Astrocyte (in vitro differentiated cells and primary cell): ENCODE data around the gene IDH2. TPM values are rescaled to one million over a fixed set of nuclear protein-coding genes. Genes with fewer than 3 reads are reported as not detected.

Experiments
- DNase-seq: peaks from one replicate; pipeline ENCODE4 v3.0.0-alpha.2; 2010; ENCODE audit warnings: low read depth
- FAIRE-seq: peaks from 2 replicates; lab custom pipeline; 2011; peaks lifted over from hg19 to GRCh38; lab: Jason Lieb, UNC
- H2AFZ ChIP-seq: 2 replicates; pipeline ENCODE4 v1.6.0; 2012; ENCODE audit warnings: low read depth, low read length, inconsistent platforms
- H3K27ac ChIP-seq: 2 replicates; pipeline ENCODE4 v1.5.1; 2011; ENCODE audit warnings: low read depth, low read length, inconsistent platforms
- H3K27me3 ChIP-seq: 2 replicates; pipeline ENCODE4 v1.6.0; 2011; ENCODE audit warnings: low read length, inconsistent platforms; ENCODE audit not compliant: insufficient read depth
- H3K36me3 ChIP-seq: 2 replicates; pipeline ENCODE4 v1.5.1; 2011; ENCODE audit warnings: low read length, inconsistent platforms; ENCODE audit not compliant: insufficient read depth
- H3K4me1 ChIP-seq: 2 replicates; pipeline ENCODE4 v1.5.1; 2011; ENCODE audit warnings: low read length, inconsistent platforms; ENCODE audit not compliant: insufficient read depth
- H3K4me2 ChIP-seq: 2 replicates; pipeline ENCODE4 v1.6.0; 2012; ENCODE audit warnings: low read length, inconsistent platforms
- H3K4me3 ChIP-seq: 2 replicates; pipeline ENCODE4 v1.5.1; 2011; ENCODE audit warnings: low read depth, mild to moderate bottlenecking, low read length, inconsistent platforms; ENCODE audit not compliant: insufficient read depth
- H3K79me2 ChIP-seq: 2 replicates; pipeline ENCODE4 v1.6.0; 2012; ENCODE audit warnings: mild to moderate bottlenecking, low read length, inconsistent platforms; ENCODE audit not compliant: insufficient read depth
- H3K9ac ChIP-seq: 2 replicates; pipeline ENCODE4 v1.6.0; 2012; ENCODE audit warnings: mild to moderate bottlenecking, low read length, inconsistent platforms
- H3K9me3 ChIP-seq: 2 replicates; pipeline ENCODE4 v1.5.1; 2012; ENCODE audit warnings: low read depth, mild to moderate bottlenecking, low read length, inconsistent platforms; ENCODE audit not compliant: insufficient read depth
- H4K20me1 ChIP-seq: 2 replicates; pipeline ENCODE4 v1.6.0; 2012; ENCODE audit warnings: low read length, inconsistent platforms; ENCODE audit not compliant: insufficient read depth
- H3K27ac Mint-ChIP-seq: one replicate; pipeline ENCODE4 v1.8.0; 2021; ENCODE audit warnings: mild to moderate bottlenecking, mixed read lengths; ENCODE audit not compliant: unreplicated experiment
- H3K27me3 Mint-ChIP-seq: one replicate; pipeline ENCODE4 v1.8.0; 2021; ENCODE audit warnings: low read depth, mixed read lengths; ENCODE audit not compliant: unreplicated experiment
- H3K36me3 Mint-ChIP-seq: one replicate; pipeline ENCODE4 v1.8.0; 2021; ENCODE audit warnings: low read depth, mixed read lengths; ENCODE audit not compliant: unreplicated experiment
- H3K4me1 Mint-ChIP-seq: one replicate; pipeline ENCODE4 v1.8.0; 2021; ENCODE audit warnings: low read depth, mixed read lengths; ENCODE audit not compliant: unreplicated experiment
- H3K4me3 Mint-ChIP-seq: one replicate; pipeline ENCODE4 v1.8.0; 2021; ENCODE audit warnings: mild to moderate bottlenecking, moderate library complexity, mixed read lengths; ENCODE audit not compliant: unreplicated experiment
- H3K9me3 Mint-ChIP-seq: one replicate; pipeline ENCODE4 v1.8.0; 2021; ENCODE audit warnings: mild to moderate bottlenecking, mixed read lengths; ENCODE audit not compliant: unreplicated experiment
- EZH2 ChIP-seq: IDR thresholded peaks from 2 replicates; pipeline ENCODE4 v1.6.1; 2012; ENCODE audit warnings: mild to moderate bottlenecking, low read length, inconsistent platforms; ENCODE audit not compliant: insufficient read depth
- total RNA-seq: library from RNA; stranded (reverse); gene quantifications from 2 replicates; pipeline ENCODE4 v1.2.1, GENCODE V29; 2021
- TF ChIP-seq, protein P1 (sequence below): IDR thresholded peaks from 2 replicates; pipeline ENCODE4 v1.5.1; 2011; ENCODE audit warnings: low read depth, mild to moderate bottlenecking, inconsistent platforms, low read length, moderate library complexity; ENCODE audit not compliant: insufficient read depth

IDH2 gene
- total RNA-seq, 1 donor from 2014 or later, result 76.6 TPM

DNA sequence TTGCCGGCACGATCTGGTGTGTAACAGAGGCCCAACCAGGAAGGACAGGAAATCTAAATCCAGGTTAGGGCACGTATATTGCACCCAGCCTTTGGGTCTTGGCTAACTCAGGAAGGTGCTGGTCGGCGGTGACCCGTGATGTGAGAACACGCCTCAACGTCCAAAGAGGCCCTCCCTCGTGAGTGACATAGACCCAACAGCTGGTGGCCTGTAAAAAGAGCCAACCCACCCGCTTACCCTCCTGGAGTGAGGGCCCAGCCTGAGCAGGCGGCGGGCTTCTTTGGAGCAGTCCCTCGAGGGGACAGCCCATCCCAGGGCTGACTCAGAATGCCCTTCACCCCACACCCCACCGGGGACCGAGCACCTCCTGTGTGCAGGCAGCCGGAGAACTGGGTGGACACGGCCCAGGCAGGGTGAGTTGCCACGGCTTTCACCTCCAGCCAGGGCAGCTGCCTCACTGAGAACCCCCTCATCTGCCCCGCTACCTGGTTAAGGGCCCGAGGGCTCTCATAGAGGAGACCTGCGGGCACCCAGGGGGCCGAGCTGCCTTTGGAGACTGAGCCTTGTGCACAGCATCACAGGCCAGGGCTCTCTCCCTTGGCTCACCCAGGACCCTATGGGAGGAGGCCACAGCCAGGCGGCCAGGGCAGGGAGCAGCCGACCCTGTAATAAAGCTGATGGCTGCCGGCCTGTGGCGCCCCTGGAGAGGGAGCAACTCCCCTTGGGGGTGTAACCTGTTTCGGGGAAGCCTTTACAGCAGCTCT is 59.3 kb downstream of the IDH2 start:
- TF ChIP-seq EZH2, result no peak
- TF ChIP-seq, protein P1, sequence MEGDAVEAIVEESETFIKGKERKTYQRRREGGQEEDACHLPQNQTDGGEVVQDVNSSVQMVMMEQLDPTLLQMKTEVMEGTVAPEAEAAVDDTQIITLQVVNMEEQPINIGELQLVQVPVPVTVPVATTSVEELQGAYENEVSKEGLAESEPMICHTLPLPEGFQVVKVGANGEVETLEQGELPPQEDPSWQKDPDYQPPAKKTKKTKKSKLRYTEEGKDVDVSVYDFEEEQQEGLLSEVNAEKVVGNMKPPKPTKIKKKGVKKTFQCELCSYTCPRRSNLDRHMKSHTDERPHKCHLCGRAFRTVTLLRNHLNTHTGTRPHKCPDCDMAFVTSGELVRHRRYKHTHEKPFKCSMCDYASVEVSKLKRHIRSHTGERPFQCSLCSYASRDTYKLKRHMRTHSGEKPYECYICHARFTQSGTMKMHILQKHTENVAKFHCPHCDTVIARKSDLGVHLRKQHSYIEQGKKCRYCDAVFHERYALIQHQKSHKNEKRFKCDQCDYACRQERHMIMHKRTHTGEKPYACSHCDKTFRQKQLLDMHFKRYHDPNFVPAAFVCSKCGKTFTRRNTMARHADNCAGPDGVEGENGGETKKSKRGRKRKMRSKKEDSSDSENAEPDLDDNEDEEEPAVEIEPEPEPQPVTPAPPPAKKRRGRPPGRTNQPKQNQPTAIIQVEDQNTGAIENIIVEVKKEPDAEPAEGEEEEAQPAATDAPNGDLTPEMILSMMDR, result no peak
- Histone ChIP-seq H3K4me3 (no peak overlapping the region), H3K27ac (no peak overlapping the region), H3K36me3 (no peaks in the 10 kb centered on the region), H4K20me1 (peaks cover 41% of the 10 kb centered on the region), H3K27me3 (no peaks in the 10 kb centered on the region), H3K9me3 (no peaks in the 10 kb centered on the region), H3K79me2 (peaks cover 38% of the 10 kb centered on the region), H3K4me1 (peaks cover 4% of the 10 kb centered on the region), H3K4me2 (no peak overlapping the region), H3K9ac (no peak overlapping the region), H2AFZ (no peak overlapping the region)
- no peak for FAIRE-seq
- Mint-ChIP-seq H3K27me3 (no peaks in the 10 kb centered on the region), H3K4me3 (no peak overlapping the region), H3K9me3 (no peaks in the 10 kb centered on the region), H3K4me1 (peaks cover 19% of the 10 kb centered on the region), H3K27ac (no peak overlapping the region), H3K36me3 (peaks cover 3% of the 10 kb centered on the region)
- no peak for DNase-seq

DNA sequence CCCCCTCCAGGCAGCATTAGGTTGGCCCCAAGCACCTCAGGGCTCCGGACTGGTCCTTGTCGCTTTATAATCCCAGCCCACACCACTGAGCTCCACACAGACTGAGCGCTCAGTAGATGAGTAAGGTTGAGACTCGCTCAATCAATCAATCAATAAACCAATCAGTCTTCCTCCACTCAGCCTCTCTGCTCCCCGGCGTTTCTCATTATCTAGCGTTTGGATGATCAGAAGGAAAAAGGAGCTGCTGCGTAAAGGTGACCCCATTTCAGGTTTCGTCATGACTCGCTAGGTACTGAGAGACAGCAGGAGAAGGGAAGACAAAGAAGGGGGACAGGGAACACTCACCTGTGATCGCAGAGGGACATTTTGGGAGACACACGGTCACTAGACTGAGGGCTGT is 59.9 kb downstream of the IDH2 start:
- TF ChIP-seq EZH2, result no peak
- TF ChIP-seq, protein P1, result no peak
- Histone ChIP-seq H3K4me2 (no peak overlapping the region), H3K4me1 (peaks cover 10% of the 10 kb centered on the region), H4K20me1 (peaks cover 37% of the 10 kb centered on the region), H2AFZ (no peak overlapping the region), H3K36me3 (no peaks in the 10 kb centered on the region), H3K9me3 (no peaks in the 10 kb centered on the region), H3K27me3 (no peaks in the 10 kb centered on the region), H3K4me3 (no peak overlapping the region), H3K27ac (no peak overlapping the region), H3K79me2 (peaks cover 43% of the 10 kb centered on the region), H3K9ac (no peak overlapping the region)
- H3K4me1 Mint-ChIP-seq, result peaks cover 25% of the 10 kb centered on the region
- no peak overlapping the region for H3K4me3 Mint-ChIP-seq
- no peak overlapping the region for H3K27ac Mint-ChIP-seq
- FAIRE-seq (no peak), DNase-seq (no peak)
- H3K27me3 Mint-ChIP-seq, result no peaks in the 10 kb centered on the region
- H3K36me3 Mint-ChIP-seq, result peaks cover 3% of the 10 kb centered on the region
- no peaks in the 10 kb centered on the region for H3K9me3 Mint-ChIP-seq

DNA sequence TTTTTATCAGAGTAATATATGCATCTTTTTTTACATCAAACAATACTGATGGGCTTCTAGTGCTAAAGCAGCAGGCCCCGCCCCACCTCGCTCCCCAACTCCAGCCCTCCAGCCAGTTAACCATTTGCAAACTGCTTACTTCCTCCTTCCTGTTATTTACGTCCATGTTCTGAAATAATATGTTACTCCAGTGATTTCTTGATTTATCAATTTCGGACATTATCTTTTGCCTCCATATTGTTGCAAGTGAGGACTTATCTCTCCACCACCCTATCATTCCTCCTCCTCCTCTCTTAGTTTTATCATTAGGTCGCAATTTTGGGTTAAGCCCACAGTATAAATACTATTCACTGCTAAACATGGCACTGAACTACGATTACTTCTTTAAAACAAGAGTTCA is 61.6 kb downstream of the IDH2 start:
- Histone ChIP-seq H3K27me3 (no peaks in the 10 kb centered on the region), H3K4me3 (no peak overlapping the region), H3K4me2 (no peak overlapping the region), H2AFZ (no peak overlapping the region), H4K20me1 (peaks cover 23% of the 10 kb centered on the region), H3K27ac (no peak overlapping the region), H3K79me2 (peaks cover 40% of the 10 kb centered on the region), H3K4me1 (peaks cover 24% of the 10 kb centered on the region), H3K9ac (no peak overlapping the region), H3K9me3 (no peaks in the 10 kb centered on the region), H3K36me3 (no peaks in the 10 kb centered on the region)
- Mint-ChIP-seq H3K4me3 (no peak overlapping the region), H3K9me3 (no peaks in the 10 kb centered on the region), H3K36me3 (peaks cover 3% of the 10 kb centered on the region), H3K4me1 (peaks cover 41% of the 10 kb centered on the region), H3K27me3 (no peaks in the 10 kb centered on the region), H3K27ac (no peak overlapping the region)
- no peak for TF ChIP-seq EZH2
- TF ChIP-seq, protein P1, result no peak
- no peak for DNase-seq
- FAIRE-seq, result no peak
